OCI-LY1 (cell line): Measurements from ENCODE around the gene ZCCHC9.

ENCODE experiments used
- CTCF ChIP-seq: fragments of 200-600 bp; sonication (generic), shearing (Covaris generic); IDR thresholded peaks from 2 replicates; pipeline ENCODE4 v1.5.1; 2017; ENCODE audit warnings: mild to moderate bottlenecking, antibody characterized with exemption, low read length, moderate library complexity, mixed read lengths
- EZH2 ChIP-seq: fragments of 200-600 bp; sonication (generic), shearing (Covaris generic); IDR thresholded peaks from 2 replicates; pipeline ENCODE4 v1.8.0; 2017; ENCODE audit warnings: borderline replicate concordance, mixed run types, mild to moderate bottlenecking, antibody characterized with exemption, low read length, moderate library complexity, mixed read lengths

- no peak for TF ChIP-seq CTCF
- TF ChIP-seq EZH2 = no peak
These were observed 36.3 kb upstream of the ZCCHC9 start for GRCh38 chr5:81265101-81265500.
